GM21717 (cell line): ENCODE results near the gene KRT82.

ENCODE experiments used
- ATAC-seq: cut with Tn5 transposase; IDR thresholded peaks from one replicate; pipeline ENCODE4 v1.9.1; 2021; ENCODE audit warnings: mild to moderate bottlenecking, moderate library complexity; ENCODE audit not compliant: unreplicated experiment

Gene KRT82

DNA sequence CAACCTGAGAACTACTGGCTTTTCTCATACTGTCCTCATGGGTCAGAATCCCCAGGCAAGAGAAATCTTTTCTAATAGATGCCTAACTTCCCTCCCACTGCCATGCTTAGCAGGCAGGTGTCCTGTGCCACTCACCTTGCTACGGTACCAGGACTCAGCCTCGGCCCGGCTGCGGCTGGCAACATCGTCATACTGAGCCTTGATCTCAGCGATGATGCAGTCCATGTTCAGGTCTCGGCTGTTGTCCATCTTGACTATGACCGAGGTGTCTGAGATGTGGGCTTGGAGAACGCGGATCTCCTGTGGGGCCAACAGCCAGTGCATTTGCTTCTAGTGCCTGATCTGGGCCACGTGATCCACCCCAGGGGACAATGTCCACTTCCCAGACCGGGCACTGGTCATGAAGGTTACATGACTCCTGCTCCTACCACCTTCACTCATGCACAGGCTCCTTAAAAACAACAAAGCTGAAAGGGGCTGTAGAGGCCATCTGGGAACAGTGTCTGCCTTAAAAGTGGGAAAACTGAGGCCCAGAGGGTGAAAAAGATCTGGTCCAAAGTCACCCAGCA, 42.9 kb downstream of the KRT82 start:
- ATAC-seq: no peak

DNA sequence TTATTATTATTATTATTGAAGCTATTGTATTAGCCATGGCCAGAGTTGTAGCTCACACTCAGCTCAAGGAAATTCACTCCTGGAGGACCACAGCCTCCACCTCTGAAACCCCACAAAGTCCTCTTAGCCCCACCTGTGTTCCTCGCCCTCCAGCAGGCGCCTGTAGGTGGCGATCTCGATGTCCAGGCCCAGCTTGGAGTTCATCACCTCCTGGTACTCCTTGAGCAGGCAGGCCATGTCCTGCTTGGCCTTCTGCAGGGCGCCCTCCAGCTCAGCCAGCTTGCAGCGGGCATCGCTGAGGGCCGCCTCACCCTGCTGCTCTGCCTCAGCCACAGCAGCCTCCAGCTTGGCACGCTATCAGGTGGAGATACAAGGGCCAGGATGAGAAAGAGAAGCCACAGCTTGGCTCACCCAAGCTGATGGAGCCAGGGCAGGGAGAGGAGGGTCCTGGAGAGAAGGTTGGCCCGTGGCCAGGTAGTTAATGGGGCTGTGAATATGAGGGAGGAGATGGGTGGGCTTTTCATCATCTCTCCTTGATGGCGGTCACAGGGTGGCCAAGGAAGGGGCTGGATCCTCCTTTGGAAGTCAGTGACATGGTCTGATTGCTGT, 43.9 kb downstream of the KRT82 start:
- no peak for ATAC-seq

DNA sequence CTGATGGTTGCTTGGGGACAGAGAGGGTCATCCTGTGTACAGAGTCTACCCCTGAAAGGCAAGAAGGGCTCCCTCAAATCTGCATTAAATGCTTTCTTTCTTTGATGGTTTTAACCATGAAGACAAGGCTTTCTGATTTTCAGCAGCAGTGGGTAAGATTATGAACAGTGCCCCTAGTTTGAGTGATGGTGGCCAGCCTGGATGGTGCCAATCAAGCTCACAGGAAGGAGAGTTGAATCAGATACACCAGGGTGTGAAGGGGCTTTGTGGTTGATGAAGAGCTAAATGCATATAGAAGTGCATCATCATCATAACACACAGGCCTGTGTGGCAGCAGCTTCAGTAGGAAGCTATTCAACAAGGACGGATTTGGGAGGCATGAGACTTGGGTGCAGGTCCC, 44.6 kb downstream of the KRT82 start:
- no peak for ATAC-seq

DNA sequence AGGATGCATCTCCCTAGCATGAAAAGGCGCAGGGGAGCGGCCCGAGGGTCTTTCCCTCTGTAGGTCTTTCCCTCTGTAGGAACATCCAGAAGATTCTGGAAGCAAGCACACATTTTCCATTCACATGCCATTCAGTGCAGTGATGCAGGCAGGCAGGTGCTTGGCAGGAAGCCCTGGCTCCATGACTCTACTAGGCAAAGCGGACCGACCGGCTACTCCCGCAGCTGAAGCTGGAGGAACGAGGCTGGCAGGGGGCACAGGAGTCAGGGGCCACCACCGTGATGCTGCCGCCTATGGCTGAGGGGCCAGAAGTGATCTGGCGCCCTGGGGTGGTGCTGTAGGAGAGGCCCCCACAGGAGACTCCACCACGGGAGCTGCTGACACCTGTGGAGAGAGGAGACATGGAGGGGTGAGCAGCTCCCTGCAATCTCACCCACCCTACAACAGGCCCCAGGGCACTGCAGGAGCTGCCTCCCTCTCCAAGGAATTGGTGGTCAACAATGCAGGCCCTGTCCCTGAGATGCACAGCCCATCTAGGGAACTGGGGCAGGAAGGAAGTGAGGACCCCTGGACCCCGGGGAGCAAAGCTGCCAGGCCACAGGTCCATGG, 45.4 kb downstream of the KRT82 start:
- ATAC-seq: no peak

DNA sequence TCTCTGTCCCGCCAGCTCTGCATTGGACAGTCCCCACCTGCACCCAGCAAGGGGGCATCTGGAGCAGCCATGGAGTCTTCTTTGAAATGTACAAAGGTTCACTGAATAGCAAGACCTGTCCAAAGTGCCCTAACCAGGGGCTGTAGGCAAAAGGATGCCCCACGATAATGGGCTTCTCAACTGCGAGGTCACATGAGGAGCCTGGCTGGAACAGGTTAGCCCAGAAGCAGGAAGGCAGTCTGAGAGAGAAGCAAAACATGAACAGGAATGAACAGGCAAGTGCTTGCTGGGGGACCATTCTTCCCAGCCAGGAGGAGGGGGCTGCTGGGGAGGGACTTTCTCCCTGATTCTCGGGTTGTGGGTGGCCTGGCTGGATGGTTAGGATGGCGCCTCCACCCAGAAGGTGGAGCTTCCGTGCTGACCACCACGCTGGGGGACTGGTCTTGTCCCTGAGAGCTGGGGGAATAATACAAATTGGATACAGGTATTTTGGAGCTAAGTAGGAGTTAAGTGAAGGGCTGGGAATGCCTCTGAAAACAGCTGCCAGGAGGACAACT, 46.0 kb downstream of the KRT82 start:
- ATAC-seq: no peak

GRCh38 chr12:52359621-52360061, 46.5 kb downstream of the KRT82 start:
- ATAC-seq: no peak

DNA sequence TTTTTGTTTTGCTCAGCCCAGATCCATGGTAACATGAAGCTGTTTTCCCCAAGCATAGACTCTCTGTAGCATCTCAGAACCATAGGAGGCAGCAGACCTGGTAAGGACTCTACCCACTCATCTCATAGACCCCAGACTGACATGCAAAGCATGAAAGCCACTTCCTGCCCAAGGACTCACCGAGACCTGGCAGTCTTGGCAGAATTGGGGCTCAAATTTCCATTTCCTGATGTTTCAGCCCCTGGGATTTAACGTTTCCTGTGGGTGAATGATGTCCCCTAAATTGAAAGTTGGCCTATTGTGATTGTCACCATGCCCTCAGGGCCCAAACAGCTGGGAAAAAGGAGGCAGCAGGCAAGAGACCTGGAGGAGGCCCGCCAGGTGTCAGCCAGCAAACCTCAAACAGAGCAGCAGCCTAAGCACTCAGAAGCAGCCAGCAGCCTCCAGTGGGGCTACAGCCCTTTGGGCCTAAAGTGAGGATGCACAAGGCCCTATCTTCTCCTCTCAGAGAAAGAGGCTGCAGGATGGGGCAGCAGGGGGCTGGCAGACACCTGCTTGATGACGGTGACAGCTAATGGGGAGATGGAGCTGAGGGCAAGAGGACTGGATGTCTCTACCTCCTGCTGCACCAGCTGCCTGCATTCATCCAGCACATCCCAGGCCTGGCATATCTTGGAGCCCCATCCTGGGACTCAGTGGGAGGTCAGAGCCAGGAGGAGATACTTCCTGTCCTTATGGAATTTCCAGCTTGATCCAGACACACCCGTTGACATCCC, 47.4 kb downstream of the KRT82 start:
- peak; percentile 82 for ATAC-seq

DNA sequence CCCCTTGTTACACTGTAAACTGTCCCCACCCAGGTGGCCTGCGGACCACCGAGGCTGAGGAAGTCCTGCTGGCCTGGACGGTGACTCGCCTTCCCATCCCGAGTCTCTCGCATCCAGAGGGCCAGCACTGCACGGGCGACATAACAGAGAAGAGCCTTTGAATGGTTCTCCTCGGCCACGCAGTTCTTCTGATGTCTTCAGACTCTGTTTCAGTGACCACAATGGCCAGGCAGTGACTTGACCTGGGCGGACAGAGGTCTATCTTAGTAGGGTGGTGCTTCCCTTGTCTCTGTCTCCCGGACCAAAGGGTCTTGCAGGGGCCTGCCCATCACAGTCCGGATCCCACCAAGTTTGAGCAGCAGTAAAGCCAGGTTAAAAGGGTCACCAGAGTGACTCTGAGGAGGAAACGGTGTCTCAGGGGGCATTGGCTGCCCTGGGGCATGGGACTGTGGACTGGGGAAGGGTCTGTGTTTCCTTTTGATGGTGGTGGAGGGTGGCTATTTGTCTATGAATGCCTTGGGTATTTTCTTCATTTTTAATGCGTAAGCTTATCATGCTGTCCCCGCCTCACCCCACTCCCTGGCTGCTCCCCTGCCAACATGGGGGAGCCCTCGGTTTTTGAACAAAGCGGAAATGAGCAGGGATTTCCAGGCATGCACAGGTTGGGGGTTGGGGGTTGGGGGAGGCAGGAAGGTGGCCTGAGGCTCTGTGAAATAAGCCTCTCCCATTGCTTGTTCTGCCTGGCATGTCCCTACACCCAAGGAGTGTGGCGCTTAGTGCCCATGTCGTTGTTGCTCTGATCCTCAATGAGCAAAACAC, 49.2 kb downstream of the KRT82 start:
- no peak for ATAC-seq

GRCh38 chr12:52356031-52356761, 49.9 kb downstream of the KRT82 start:
- ATAC-seq: no peak

GRCh38 chr12:52355176-52355575, 51.0 kb downstream of the KRT82 start:
- ATAC-seq: no peak

DNA sequence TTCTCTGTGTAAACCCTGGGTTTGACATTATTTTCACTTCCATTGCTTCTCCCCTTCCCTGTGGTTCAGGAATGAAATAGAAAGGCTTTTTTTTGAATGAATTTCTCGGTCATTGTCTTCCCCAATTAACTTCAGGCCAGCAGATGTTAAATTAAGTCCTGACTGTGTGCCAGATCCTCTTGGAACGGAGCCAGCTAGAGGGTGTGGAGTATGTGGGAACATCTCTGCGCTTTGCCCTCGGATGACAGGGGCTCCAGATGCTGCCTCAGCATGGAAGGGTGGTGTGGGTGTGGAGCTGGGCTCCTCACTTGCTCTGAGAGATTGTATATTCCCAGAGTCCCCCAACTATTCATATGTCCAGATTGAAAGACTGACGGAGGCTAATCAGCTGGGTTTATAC, 51.9 kb downstream of the KRT82 start:
- no peak for ATAC-seq

- no peak for ATAC-seq
Measured at GRCh38 chr12:52353766-52354165, 52.4 kb downstream of the KRT82 start.

DNA sequence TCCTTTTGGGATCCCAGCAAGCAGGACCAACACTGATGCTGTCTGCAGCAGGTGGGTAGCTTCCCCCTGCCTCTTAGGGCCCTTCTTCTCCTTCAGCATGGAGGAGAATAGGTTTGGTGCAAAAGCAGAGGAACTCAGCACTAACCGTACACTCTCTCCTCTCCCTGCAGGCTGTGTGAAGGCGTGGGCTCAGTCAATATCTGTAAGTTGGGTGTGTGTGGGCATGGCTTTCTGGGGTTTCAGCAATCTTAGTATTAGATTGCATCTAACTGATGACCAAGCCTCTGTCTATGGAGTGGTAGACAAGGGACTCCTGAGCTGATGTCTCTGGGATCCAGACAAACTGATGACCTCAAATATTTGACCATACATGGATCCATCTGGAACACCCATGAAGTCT, 53.2 kb downstream of the KRT82 start:
- no peak for ATAC-seq

DNA sequence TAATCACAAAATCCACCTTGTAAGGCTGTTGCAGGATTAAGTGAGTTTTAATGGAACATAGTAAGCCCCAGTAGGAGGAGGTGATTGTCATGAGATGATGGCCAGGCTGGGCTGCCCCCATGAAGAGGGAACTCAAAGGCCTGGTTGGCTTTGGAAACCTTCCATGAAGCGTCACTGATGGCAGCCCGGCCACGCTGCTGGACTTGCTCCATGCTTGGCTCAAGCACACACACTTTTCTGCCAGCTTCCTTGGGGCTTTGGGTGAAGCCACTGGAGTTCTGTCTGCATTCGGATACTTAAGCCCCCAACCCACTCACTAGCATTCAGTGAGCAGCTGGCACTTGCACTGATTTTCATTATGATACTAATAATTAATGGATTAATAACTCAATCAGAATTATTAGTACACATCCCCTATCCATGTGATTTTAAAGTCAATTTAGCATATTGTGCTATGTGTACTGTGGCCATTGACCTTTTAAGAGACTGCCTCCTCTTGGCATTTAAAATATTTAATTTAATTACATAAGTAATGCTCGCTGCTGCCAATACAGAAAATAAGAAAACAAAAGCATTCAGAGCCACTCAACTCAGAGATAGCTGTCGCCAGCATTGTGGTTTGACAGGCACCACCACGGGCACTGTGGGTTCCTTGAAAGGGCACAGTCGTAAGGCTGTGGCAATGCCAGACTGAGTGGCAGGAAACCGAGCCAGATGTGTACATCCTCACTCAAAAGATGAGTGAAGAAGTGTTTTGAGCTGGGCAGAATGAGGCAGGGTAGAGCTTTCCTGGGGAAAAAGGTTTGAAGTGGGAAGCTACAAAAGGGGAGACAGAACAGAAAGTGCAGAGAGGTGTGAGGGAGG, 54.7 kb downstream of the KRT82 start:
- no peak for ATAC-seq

- ATAC-seq: no peak
Measured at GRCh38 chr12:52350786-52351185, 55.3 kb downstream of the KRT82 start.

GRCh38 chr12:52350021-52350620, 56.0 kb downstream of the KRT82 start:
- no peak for ATAC-seq

DNA sequence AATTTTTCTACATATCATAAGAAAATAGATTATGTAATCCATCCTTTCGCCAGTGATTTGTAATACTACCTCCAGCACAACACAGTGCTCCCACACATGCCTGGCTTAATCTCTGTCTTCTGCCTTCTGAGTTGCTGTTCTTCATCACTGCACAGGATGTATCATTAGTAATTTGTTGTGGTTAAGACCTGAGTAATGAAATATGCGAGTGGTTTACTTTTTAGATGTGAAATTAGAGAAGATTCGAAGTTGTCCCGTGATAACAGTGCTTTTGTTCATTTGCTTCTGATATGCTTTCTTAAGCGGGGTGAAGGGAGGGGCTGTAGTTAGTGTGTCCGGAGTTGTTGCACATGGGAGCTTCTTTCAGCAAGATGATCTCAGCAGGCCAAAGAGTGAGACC, 56.9 kb downstream of the KRT82 start:
- no peak for ATAC-seq
